HG03354 (cell line): ENCODE measurements around the gene GFER.

ENCODE experiments used
- ATAC-seq: cut with Tn5 transposase; IDR thresholded peaks from one replicate; pipeline ENCODE4 v1.9.1; 2021; ENCODE audit warnings: mild to moderate bottlenecking; ENCODE audit not compliant: unreplicated experiment, poor library complexity, severe bottlenecking

Gene GFER

GRCh38 chr16:1989209-1990100, 5.5 kb downstream of the GFER start, which contains the start of gene SYNGR3:
SYNGR3 (plus strand) TSS chr16:1989970; CDS start chr16:1990103, 133 bp downstream.
- ATAC-seq = no peak

GRCh38 chr16:1990101-1990350, 6.0 kb downstream of the GFER start:
- ATAC-seq = no peak

- peak; percentile 1 for ATAC-seq
These were observed 6.5 kb downstream of the GFER start for GRCh38 chr16:1990351-1991134.

GRCh38 chr16:1991135-1991551, 7.2 kb downstream of the GFER start:
- peak; percentile 40 for ATAC-seq

- ATAC-seq = no peak
These were observed 7.6 kb downstream of the GFER start for GRCh38 chr16:1991588-1991947.

GRCh38 chr16:1991948-1992703, 8.1 kb downstream of the GFER start:
- peak; percentile 52 for ATAC-seq

GRCh38 chr16:1992704-1993317, 8.8 kb downstream of the GFER start:
- no peak for ATAC-seq

- ATAC-seq = no peak
These were observed 9.7 kb downstream of the GFER start for GRCh38 chr16:1993731-1994131.

- no peak for ATAC-seq
These were observed 13.7 kb downstream of the GFER start for GRCh38 chr16:1997494-1998359.

GRCh38 chr16:1998360-1998835, 14.4 kb downstream of the GFER start:
- ATAC-seq = no peak

GRCh38 chr16:1998852-1999801, 15.1 kb downstream of the GFER start:
- ATAC-seq = no peak

- no peak for ATAC-seq
These were observed 16.0 kb downstream of the GFER start for GRCh38 chr16:1999866-2000514.

- ATAC-seq = no peak
These were observed 17.0 kb downstream of the GFER start for GRCh38 chr16:2001035-2001434.

GRCh38 chr16:2001456-2002355, 17.7 kb downstream of the GFER start:
- no peak for ATAC-seq

GRCh38 chr16:2002406-2003230, 18.6 kb downstream of the GFER start:
- no peak for ATAC-seq
